AG04449 (cell line): ENCODE data around the gene ITIH5.

Experiments
- CTCF ChIA-PET: fragments of 350-600 bp; formaldehyde crosslinking; extraction: SDS; loops from one replicate; lab custom pipeline; 2021; ENCODE audit warnings: antibody characterized with exemption; lab: Yijun Ruan, JAX
- POLR2A ChIA-PET: fragments of 400-600, 350-600 bp; formaldehyde crosslinking; extraction: SDS; loops from one replicate; lab custom pipeline; 2020; ENCODE audit warnings: antibody characterized with exemption, inconsistent platforms; lab: Yijun Ruan, JAX
- DNase-seq: peaks from one replicate; pipeline ENCODE4 v3.0.0-alpha.2; 2010; ENCODE audit warnings: low read depth, low spot score
- H3K4me3 ChIP-seq: 2 replicates; pipeline ENCODE4 v1.5.1; 2011; ENCODE audit warnings: low read depth, mild to moderate bottlenecking, control low read depth, low read length
- CTCF ChIP-seq: IDR thresholded peaks from one replicate; pipeline ENCODE4 v1.5.1; 2011; ENCODE audit warnings: mild to moderate bottlenecking, moderate library complexity, low read length, control low read depth, inconsistent platforms; ENCODE audit not compliant: insufficient read depth; ENCODE audit errors: missing control alignments

ITIH5 gene

GRCh38 chr10:7585228-7585627, 81.5 kb downstream of the ITIH5 start:
- CTCF ChIA-PET = no interaction called here
- TF ChIP-seq CTCF = no peak
- no peak for DNase-seq
- POLR2A ChIA-PET = no interaction called here
- no peak overlapping the region for H3K4me3 ChIP-seq

GRCh38 chr10:7583626-7584025, 83.1 kb downstream of the ITIH5 start:
- ChIA-PET CTCF (no interaction called here), POLR2A (no interaction called here)

GRCh38 chr10:7580520-7580919, 86.2 kb downstream of the ITIH5 start:
- POLR2A ChIA-PET = no interaction called here
- CTCF ChIA-PET = no interaction called here
- H3K4me3 ChIP-seq = no peak overlapping the region
- no peak for DNase-seq
- TF ChIP-seq CTCF = no peak

More at GRCh38 chr10:7583626-7584025, 83.1 kb downstream of the ITIH5 start:
- no peak for DNase-seq
- no peak for TF ChIP-seq CTCF
- no peak overlapping the region for H3K4me3 ChIP-seq

- CTCF ChIA-PET = no interaction called here
These were observed 87.1 kb downstream of the ITIH5 start for GRCh38 chr10:7579681-7580080.

GRCh38 chr10:7577579-7577978, 89.2 kb downstream of the ITIH5 start:
- ChIA-PET POLR2A (no interaction called here), CTCF (no interaction called here)
- no peak for DNase-seq
- no peak overlapping the region for H3K4me3 ChIP-seq
- no peak for TF ChIP-seq CTCF

More at GRCh38 chr10:7579681-7580080, 87.1 kb downstream of the ITIH5 start:
- DNase-seq = no peak
- POLR2A ChIA-PET = no interaction called here
- TF ChIP-seq CTCF = no peak
- no peak overlapping the region for H3K4me3 ChIP-seq

- TF ChIP-seq CTCF = no peak
- POLR2A ChIA-PET = no interaction called here
- no peak for DNase-seq
- no peak overlapping the region for H3K4me3 ChIP-seq
- CTCF ChIA-PET = no interaction called here
These were observed 89.6 kb downstream of the ITIH5 start for GRCh38 chr10:7577176-7577575.

- no peak overlapping the region for H3K4me3 ChIP-seq
- DNase-seq = no peak
- no peak for TF ChIP-seq CTCF
- POLR2A ChIA-PET = interaction anchor here (0.5 kb wide), 1 partner anchor 44 kb away, joined by 3 read pairs; no protein-coding TSS in a partner anchor
- CTCF ChIA-PET = no interaction called here
These were observed 90.4 kb downstream of the ITIH5 start for GRCh38 chr10:7576340-7576739.
